ENCODE data around the gene KLHL8.

The KLHL8 gene

DNA sequence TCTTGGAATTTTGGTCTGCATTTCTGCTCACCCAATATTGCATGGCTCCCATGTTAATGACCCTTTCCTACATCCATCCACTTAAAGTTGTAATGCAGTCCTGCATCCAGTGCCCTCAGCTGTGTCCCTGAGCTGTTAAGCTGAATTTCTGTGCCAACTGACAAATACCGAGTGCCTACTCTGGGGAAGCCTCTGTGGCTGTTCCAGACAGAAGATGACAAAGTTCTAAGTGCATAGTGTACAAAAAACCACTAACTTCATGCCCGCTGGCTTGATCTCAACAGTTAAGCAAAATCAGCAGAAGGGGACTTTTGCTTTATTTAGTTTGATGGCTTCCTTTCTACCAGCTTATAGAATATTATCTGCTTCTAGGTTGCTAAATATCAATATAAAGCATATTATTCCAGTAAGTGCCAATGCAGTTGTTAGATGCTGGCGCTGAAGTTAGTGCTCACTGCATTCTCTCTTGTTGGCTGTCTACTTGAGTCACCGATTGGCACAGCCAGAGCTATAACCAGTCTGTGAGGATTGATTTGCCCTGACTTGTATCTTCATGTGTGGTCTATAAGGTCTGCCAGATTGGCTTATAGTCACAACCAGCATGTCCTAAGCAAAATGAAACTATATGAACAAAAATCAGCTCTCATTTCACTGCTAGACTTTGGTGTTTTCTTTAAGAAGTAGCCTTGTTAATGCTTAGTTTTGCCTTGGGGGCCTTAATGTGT lies 98.9 kb downstream of the KLHL8 start:
- DNase-seq (ENCODE audit: low read depth in 2 of 2) = no peak

DNA sequence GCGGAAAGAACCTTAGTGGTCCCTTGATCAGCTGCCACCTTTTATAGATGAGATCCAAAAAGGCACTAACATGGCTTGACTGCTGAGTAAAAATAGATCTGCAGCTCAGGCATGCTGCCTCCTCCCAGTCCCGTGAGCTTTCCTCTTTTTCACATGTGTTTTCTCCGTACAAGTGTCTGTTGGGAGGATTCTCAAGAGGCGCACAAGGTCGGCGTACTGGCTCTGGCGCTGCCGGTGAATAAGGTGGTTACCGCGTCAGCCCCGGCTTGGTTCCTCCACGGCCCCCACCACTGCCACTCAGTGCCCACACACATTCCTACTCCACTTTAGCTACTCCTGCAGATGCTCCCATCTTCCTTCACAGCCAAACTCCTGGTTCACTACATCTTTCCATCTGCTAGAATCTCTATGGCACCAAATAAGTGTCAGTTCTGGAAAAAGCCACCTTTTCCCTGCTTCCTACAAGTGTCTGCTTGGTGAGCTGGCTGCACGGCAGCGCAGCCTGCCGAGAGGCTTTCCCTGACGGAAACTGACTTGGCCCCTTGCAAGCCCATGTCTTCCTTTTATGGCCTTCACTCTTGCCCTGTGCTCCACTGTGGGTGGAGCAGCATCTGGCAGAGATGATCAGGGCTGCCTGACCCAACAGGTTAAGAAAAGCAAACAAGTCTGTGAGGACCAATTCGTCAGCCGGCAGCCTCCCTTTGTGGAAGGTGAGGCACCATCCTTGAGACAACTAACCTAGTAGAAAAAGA lies 99.8 kb downstream of the KLHL8 start:
- no peak for DNase-seq (ENCODE audit: low read depth in 2 of 2)

DNA sequence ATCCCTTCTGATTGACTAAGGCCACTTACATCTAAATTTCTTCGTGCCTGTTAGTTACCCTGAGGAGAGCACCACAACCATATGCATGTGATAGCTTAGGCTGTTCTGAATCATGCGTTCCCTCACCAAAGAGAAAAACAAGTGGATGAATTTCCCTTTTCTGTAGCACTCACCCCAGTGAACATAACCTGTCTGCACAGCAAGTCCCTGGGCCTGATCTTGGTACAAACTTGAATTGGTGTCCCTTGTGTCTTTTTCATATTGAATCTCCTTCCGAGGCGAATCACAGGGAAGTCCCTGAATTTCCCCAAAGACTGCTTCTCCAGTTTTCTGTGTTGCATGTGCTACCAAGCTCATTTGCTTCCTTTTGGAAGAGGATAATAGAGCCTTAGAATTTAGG lies 100.4 kb downstream of the KLHL8 start:
- no peak for DNase-seq (ENCODE audit: low read depth in 2 of 2)

GRCh38 chr4:87118826-87119225 lies 101.6 kb downstream of the KLHL8 start:
- no peak for DNase-seq (ENCODE audit: low read depth in 2 of 2)

DNA sequence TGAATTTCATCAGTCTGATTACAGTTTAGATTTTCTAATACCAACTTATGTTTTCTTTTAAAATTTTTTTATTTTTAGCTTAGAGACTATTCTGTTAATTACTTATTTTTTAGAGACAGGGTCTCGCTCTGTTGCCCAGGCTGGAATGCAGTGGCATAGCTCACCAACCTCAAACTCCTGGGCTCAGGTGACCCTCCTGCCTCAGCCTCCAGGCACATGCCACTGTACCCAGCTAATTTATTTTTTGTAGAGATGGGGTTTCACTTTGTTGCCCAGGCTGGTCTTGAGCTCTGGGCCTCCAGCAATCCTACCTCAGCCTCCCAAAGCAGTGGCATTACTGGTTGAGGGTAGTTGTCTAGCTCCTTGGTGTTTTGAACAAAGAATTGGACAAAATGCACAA lies 102.0 kb downstream of the KLHL8 start:
- no peak for DNase-seq (ENCODE audit: low read depth in 2 of 2)

- no peak for DNase-seq (ENCODE audit: low read depth in 2 of 2)
These were observed 102.7 kb downstream of the KLHL8 start for GRCh38 chr4:87117732-87118075.

DNA sequence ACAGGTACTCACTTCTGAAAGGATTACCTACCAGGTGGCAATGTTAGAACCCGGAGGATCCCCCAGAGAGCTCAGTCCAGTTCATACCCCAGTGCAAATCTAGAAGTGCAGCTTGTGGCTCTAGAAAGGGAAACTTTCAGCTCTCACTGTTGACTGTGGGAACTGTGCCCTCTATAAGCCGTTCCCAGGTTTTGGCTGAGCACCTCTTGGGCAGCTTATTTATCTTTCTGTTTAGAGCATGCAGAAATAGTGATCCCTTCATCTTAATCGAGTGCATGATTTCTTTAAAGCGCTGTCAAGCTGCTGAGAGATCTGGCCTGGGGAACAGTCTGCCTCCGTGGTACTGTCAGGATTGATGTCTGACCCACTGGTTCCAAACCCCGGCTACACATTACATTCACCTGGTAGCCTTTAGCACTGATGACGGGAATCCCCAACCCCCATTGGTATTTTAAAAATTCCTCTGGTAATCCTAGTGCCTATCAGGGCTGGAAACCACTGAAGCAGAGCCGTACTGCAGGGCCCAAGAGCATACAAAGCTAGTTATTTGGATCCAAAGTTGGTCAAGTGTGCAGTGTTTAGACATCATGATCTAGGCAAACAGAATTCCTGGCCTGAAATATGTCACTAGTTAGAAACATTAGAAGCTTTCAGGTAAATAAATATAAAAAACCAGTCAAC lies 103.2 kb downstream of the KLHL8 start:
- DNase-seq (ENCODE audit: low read depth in 2 of 2) = no peak

GRCh38 chr4:87116231-87116630 lies 104.2 kb downstream of the KLHL8 start:
- no peak for DNase-seq (ENCODE audit: low read depth in 2 of 2)

DNA sequence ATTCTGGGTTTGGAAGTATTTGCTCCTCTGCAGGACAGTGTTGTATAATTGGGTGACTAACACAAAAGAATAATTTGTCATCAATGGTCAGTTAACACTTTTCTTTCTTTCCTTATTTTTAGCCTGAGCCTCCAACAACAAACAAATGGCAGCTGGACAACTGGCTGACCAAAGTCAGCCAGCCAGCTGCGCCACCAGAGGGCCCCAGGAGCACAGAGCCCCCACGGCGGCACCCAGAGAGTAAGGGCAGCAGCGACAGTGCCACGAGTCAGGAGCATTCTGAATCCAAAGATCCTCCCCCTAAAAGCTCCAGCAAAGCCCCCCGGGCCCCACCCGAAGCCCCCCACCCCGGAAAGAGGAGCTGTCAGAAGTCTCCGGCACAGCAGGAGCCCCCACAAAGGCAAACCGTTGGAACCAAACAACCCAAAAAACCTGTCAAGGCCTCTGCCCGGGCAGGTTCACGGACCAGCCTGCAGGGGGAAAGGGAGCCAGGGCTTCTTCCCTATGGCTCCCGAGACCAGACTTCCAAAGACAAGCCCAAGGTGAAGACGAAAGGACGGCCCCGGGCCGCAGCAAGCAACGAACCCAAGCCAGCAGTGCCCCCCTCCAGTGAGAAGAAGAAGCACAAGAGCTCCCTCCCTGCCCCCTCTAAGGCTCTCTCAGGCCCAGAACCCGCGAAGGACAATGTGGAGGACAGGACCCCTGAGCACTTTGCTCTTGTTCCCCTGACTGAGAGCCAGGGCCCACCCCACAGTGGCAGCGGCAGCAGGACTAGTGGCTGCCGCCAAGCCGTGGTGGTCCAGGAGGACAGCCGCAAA lies 106.0 kb downstream of the KLHL8 start:
- no peak for DNase-seq (ENCODE audit: low read depth in 2 of 2)

DNA sequence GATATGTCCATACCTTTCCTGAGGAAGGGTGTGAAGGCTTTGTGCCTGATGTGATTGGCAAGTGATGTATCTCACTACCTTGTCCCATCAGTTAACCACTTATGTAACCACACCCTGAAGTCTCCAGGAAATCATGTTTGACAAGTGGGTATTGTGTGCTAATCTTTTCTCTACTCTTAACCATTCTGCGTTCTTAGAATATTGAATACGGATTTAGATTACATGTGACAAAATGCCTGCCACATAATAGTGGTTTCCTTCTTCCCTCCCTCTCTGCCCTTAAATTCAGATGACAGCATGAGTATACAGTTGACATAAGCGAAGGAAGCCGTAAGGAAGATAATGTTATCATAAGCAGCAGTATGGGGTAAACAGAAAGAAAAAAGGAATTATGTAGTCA lies 108.4 kb downstream of the KLHL8 start:
- DNase-seq (ENCODE audit: low read depth in 2 of 2) = no peak

All from activated CD4-positive, alpha-beta T cell treated with anti-CD3 and anti-CD28 coated beads for 24 hours (primary cell).